Vagina (tissue), 2 donors: Measurements from ENCODE around the gene UBE2L3. TPM values are rescaled to one million over a fixed set of nuclear protein-coding genes. Genes with fewer than 3 reads are reported as not detected.

Experiments used
- DNase-seq, 2 donors: peaks; one replicate each; pipeline ENCODE4 v3.0.0-alpha.2; 2017; ENCODE audit errors: extremely low spot score in 2 of 2
- H3K27ac ChIP-seq: fragments of 200-600 bp; sonication (generic); one replicate; pipeline ENCODE4 v1.5.1; 2019
- H3K27me3 ChIP-seq: fragments of 200-600 bp; sonication (generic); one replicate; pipeline ENCODE4 v1.5.1; 2019
- H3K36me3 ChIP-seq, 2 donors: fragments of 200-600 bp; sonication (generic); one replicate each; pipeline ENCODE4 v1.5.1; 2017 to 2019
- H3K4me1 ChIP-seq: fragments of 200-600 bp; sonication (generic); one replicate; pipeline ENCODE4 v1.5.1; 2019
- H3K4me3 ChIP-seq, 2 donors: fragments of 200-600 bp; sonication (generic); 1 replicate in 1 of 2; 2 replicates in 1 of 2; pipeline ENCODE4 v1.5.1; 2016 to 2019
- H3K9me3 ChIP-seq: fragments of 200-600 bp; sonication (generic); one replicate; pipeline ENCODE4 v1.5.1; 2019
- POLR2A ChIP-seq, 2 donors: fragments of 450-650 bp; IDR thresholded peaks; one replicate each; pipeline ENCODE4 v1.6.1; 2017; ENCODE audit warnings: antibody characterized with exemption in 2 of 2, mild to moderate bottlenecking in 2 of 2, moderate library complexity in 2 of 2
- POLR2AphosphoS5 ChIP-seq, 2 donors: sonication (generic); formaldehyde crosslinking; IDR thresholded peaks; one replicate each; pipeline ENCODE4 v1.9.0; 2017; ENCODE audit warnings: antibody characterized with exemption in 2 of 2, mild to moderate bottlenecking in 2 of 2, low read depth in 1 of 2; ENCODE audit not compliant: insufficient read depth in 1 of 2
- intact Hi-C: fragments of 100-400 bp; cut with DNase I; formaldehyde crosslinking; loops from one replicate; pipeline ENCODE4 v1.15.1; 2023
- total RNA-seq: library from RNA; depleted of rRNA; stranded (reverse); fragments of >200 nt; gene quantifications from one replicate; pipeline ENCODE4 v1.2.3, GENCODE V29; 2016
- TF ChIP-seq, protein P1 (sequence below), 3 experiments: fragments of 450-650 bp in 2 of 3; fragments of 200-600 bp in 1 of 3; sonication (generic) in 1 of 3; IDR thresholded peaks; one replicate each; pipeline ENCODE4 v1.5.1; 2017 to 2019; ENCODE audit warnings: antibody characterized with exemption in 3 of 3, mild to moderate bottlenecking in 2 of 3, moderate library complexity in 2 of 3

Gene UBE2L3
- total RNA-seq, 1 donor from 2014 or later = 32.7 TPM

DNA sequence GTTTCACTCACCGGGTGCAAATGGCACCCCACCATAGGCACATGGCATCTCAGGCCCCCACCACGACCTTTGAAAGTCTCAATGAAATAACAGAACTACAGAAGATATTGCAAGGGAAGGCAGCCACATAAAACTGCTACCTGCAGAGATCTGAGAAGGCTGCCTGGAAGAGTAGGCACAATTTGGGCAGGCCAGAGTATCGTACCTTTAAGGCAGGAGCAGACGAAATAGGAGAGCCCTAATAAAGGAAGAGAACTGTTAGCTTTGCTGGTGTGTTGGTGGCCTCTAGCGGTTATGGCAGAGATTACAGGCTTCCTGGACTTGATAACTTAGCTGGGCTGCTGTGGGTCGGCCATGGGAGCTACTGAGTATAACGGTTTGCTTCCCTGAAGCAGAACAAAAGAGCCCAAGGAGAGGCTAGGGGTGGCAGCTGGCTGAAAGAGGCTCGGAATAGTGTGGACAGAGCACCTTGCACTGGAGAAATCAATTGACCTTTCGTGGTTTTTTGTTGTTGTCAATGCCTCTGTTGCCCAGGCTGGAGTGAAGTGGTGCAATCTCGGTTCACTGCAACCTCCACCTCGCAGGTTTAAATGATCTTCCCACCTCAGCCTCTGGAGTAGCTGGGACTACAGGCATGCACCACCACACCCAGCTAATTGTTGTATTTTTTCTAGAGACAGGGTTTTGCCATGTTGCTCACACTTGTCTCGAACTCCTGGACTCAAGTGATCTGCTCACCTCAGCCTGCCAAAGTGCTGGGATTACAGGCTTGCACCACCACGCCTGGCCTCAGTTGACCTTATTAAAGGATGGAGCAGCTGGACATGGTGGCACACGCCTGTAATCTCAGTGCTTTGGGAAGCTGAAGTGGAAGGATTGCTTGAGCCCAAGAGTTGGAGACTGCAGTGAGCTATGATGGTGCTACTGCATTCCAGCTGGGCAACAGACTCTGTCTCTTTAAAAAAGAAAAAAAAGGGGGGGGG is 79.4 kb downstream of the UBE2L3 start:
- Histone ChIP-seq H3K4me1 (peaks cover 30% of the 10 kb centered on the region), H3K27me3 (no peaks in the 10 kb centered on the region), H3K4me3 (no peak overlapping the region), H3K27ac (no peak overlapping the region), H3K36me3 (no peaks in the 10 kb centered on the region), H3K9me3 (no peaks in the 10 kb centered on the region)
- DNase-seq = no peak
- intact Hi-C loops = no loop called here
- TF ChIP-seq, protein P1, sequence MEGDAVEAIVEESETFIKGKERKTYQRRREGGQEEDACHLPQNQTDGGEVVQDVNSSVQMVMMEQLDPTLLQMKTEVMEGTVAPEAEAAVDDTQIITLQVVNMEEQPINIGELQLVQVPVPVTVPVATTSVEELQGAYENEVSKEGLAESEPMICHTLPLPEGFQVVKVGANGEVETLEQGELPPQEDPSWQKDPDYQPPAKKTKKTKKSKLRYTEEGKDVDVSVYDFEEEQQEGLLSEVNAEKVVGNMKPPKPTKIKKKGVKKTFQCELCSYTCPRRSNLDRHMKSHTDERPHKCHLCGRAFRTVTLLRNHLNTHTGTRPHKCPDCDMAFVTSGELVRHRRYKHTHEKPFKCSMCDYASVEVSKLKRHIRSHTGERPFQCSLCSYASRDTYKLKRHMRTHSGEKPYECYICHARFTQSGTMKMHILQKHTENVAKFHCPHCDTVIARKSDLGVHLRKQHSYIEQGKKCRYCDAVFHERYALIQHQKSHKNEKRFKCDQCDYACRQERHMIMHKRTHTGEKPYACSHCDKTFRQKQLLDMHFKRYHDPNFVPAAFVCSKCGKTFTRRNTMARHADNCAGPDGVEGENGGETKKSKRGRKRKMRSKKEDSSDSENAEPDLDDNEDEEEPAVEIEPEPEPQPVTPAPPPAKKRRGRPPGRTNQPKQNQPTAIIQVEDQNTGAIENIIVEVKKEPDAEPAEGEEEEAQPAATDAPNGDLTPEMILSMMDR (IDR thresholded peaks at IDR 0.05) = peak; percentile 78 to 88 (median 83)
- TF ChIP-seq POLR2A (IDR thresholded peaks at IDR 0.05) = no peak

DNA sequence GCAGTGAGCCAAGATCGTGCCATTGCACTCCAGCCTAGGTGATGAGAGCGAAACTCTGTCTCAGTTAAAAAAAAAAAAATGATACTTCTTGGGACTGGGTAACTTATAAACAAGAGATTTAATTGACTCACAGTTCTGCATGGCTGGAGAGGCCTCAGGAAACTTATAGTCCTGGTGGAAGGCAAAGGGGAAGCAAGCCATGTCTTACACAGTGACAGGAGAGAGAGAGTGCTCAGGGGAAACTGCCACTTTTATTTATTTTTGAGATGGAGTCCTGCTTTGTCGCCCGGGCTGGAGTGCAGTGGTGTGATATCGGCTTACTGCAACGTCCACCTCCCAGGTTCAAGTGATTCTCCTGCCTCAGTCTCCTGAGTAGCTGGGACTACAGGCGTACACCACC is 82.8 kb downstream of the UBE2L3 start:
- H3K4me3 ChIP-seq = no peak overlapping the region
- H3K36me3 ChIP-seq = no peaks in the 10 kb centered on the region
- no peaks in the 10 kb centered on the region for H3K27me3 ChIP-seq
- DNase-seq = no peak
- no peak overlapping the region for H3K27ac ChIP-seq
- intact Hi-C loops = no loop called here
- H3K4me1 ChIP-seq = peaks cover 24% of the 10 kb centered on the region
- TF ChIP-seq POLR2A (IDR thresholded peaks at IDR 0.05) (no peak), POLR2AphosphoS5 (IDR thresholded peaks at IDR 0.05; ENCODE audit: insufficient read depth in 1 of 2, low read depth in 1 of 2) (no peak)
- TF ChIP-seq, protein P1 (IDR thresholded peaks at IDR 0.05) = no peak
- no peaks in the 10 kb centered on the region for H3K9me3 ChIP-seq

DNA sequence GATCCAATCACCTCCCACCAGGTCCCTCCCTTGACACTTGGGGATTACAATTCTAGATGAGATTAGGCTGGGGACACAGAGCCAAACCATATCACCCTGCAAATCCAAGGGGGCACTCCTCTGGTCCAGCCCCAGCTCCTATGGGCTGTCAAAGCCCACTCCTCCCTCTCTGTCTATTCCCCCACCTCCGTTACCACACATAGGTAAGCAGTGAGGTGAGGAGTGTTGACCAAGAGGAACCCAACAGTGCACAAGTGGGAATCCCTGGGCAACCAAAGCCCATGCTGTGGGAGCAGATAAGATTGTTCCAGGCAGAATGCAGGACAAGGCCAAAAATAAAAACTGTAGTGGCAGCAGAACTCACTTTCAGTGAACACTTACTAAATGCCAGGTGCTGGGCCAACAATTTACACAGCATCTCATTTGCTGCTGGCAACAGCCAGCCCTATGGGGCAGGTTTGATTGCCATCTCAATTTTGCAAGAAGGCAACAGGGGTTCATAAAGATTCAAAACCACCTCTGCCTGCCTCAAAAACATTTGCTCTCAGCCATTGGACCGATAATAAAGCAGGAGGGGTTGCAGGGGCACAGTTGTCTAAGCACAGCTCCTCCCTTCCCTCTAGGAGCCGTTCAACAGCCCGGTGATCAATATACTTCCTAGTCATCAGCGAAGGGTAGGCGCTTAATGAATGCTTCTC is 83.5 kb downstream of the UBE2L3 start:
- DNase-seq = no peak
- Histone ChIP-seq H3K4me3 (peak overlapping the region; percentile 55 to 93), H3K36me3 (no peaks in the 10 kb centered on the region), H3K27ac (no peak overlapping the region), H3K4me1 (peaks cover 24% of the 10 kb centered on the region), H3K27me3 (no peaks in the 10 kb centered on the region), H3K9me3 (no peaks in the 10 kb centered on the region)
- intact Hi-C loops = no loop called here
- TF ChIP-seq POLR2A (IDR thresholded peaks at IDR 0.05) = no peak

DNA sequence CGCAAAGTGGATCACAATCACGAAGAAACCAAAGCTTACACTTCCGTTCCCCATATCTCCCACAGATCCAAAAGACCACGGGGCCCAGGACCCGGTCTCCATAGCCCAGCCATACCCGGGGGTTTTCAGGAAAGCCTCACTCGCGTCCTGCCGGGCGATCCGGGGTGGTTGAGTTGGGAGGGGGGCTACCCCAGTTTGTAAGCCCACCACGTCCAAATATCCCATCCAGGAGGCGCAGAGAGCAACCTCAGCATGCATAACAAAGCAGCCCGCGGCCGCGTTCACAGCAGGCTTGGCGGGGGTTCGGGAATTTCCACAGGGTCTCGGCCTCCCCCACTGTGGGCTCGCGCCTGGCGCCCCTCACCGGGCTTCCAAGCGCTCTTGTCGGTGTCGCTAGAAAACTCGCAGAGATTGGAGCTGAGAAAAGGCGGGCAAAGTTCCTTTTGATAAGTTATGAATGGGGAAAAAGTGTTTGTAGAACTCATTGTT is 84.1 kb downstream of the UBE2L3 start:
- intact Hi-C loops = no loop called here
- no peaks in the 10 kb centered on the region for H3K36me3 ChIP-seq
- no peaks in the 10 kb centered on the region for H3K27me3 ChIP-seq
- no peak for DNase-seq
- TF ChIP-seq, protein P1 (IDR thresholded peaks at IDR 0.05) = no peak
- TF ChIP-seq POLR2A (IDR thresholded peaks at IDR 0.05) (no peak), POLR2AphosphoS5 (IDR thresholded peaks at IDR 0.05; ENCODE audit: insufficient read depth in 1 of 2, low read depth in 1 of 2) (no peak)
- H3K27ac ChIP-seq = no peak overlapping the region
- peak overlapping the region; percentile 55 to 93 for H3K4me3 ChIP-seq
- H3K9me3 ChIP-seq = no peaks in the 10 kb centered on the region
- peaks cover 22% of the 10 kb centered on the region for H3K4me1 ChIP-seq

DNA sequence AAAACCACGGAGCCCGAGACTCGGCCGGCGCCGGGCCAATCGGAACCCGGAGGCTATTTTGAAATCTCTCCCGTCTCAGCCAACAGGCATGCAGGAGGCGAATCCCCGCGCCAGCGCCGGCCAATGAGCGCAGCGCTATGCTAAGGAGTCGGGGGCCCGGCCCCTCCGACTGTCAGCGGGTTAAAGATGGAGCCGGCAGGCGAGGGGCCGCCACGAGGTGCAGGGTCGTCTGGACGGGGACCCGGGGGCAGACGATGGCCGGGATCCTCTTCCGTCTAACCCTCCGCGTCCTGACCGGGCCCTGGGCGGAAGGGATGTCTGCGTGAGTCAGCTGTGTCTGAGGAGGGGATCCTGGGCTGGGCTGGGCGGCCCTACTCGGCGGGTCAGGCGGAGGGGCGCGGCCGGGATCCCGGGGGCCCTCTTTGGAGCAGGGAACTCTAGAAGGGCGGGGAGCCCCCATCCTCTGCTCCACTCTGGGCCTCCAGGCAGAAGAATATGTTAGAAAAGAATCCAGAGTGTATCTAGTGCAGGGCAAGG is 84.6 kb downstream of the UBE2L3 start:
- Histone ChIP-seq H3K27ac (no peak overlapping the region), H3K4me3 (peak overlapping the region; percentile 55 to 93), H3K36me3 (no peaks in the 10 kb centered on the region), H3K9me3 (no peaks in the 10 kb centered on the region), H3K27me3 (no peaks in the 10 kb centered on the region), H3K4me1 (peaks cover 25% of the 10 kb centered on the region)
- no peak for TF ChIP-seq POLR2A (IDR thresholded peaks at IDR 0.05)
- TF ChIP-seq POLR2AphosphoS5 (IDR thresholded peaks at IDR 0.05; ENCODE audit: insufficient read depth in 1 of 2, low read depth in 1 of 2) = peak; percentile 70 to 88
- DNase-seq = no peak
- intact Hi-C loops = no loop called here
